ENCODE results near the gene GREB1L.
"Not testable (repeated sequence)": the region's sequence is repeated elsewhere in the genome, so short reads cannot be mapped to it uniquely, and the experiment has no call there.

Gene GREB1L

GRCh38 chr18:21210278-21210677 is 31.8 kb upstream of the GREB1L start:
- no peak overlapping the region for H3K27ac ChIP-seq
- no peak for TF ChIP-seq CTCF (conservative IDR thresholded peaks at IDR 0.05)
- no peak for TF ChIP-seq ZFX (IDR thresholded peaks at IDR 0.05)

GRCh38 chr18:21210784-21211183 is 31.2 kb upstream of the GREB1L start:
- TF ChIP-seq CTCF (conservative IDR thresholded peaks at IDR 0.05) = no peak
- no peak for TF ChIP-seq ZFX (IDR thresholded peaks at IDR 0.05)

GRCh38 chr18:21214409-21214808 is 27.6 kb upstream of the GREB1L start:
- H3K27ac ChIP-seq = not testable (repeated sequence)

More at GRCh38 chr18:21210784-21211183, 31.2 kb upstream of the GREB1L start:
- no peak overlapping the region for H3K27ac ChIP-seq

GRCh38 chr18:21215490-21215889 is 26.5 kb upstream of the GREB1L start:
- no peak for TF ChIP-seq ZFX (IDR thresholded peaks at IDR 0.05)
- no peak for TF ChIP-seq CTCF (conservative IDR thresholded peaks at IDR 0.05)
- no peak overlapping the region for H3K27ac ChIP-seq

- TF ChIP-seq ZFX (IDR thresholded peaks at IDR 0.05) = no peak
- TF ChIP-seq CTCF (conservative IDR thresholded peaks at IDR 0.05) = no peak
- H3K27ac ChIP-seq = peak overlapping the region; percentile 21; the same call in 1 of the 2 replicates
Observed at GRCh38 chr18:21218862-21219261, 23.2 kb upstream of the GREB1L start.

- TF ChIP-seq CTCF (conservative IDR thresholded peaks at IDR 0.05) (no peak), ZFX (IDR thresholded peaks at IDR 0.05) (no peak)
- no peak overlapping the region for H3K27ac ChIP-seq
Observed at GRCh38 chr18:21230436-21230835, 11.6 kb upstream of the GREB1L start.

GRCh38 chr18:21241301-21242048 is 557 bp upstream of the GREB1L start:
- TF ChIP-seq CTCF (conservative IDR thresholded peaks at IDR 0.05) = no peak
- no peak for TF ChIP-seq ZFX (IDR thresholded peaks at IDR 0.05)

More at GRCh38 chr18:21241301-21242048, 557 bp upstream of the GREB1L start:
- H3K27ac ChIP-seq = peak overlapping the region; percentile 66
